Neural cell (in vitro differentiated cells): ENCODE data around the gene C10orf105.

Source experiments
- EP300 ChIP-seq: fragments of 450-650 bp; conservative IDR thresholded peaks from 2 replicates; pipeline ENCODE4 v1.6.1; 2014; ENCODE audit warnings: antibody characterized with exemption, mild to moderate bottlenecking, moderate library complexity; ENCODE audit not compliant: poor library complexity, severe bottlenecking
- EZH2 ChIP-seq: fragments of 200-600, 300-800 bp; shearing (Covaris generic), sonication (generic); IDR thresholded peaks from 2 replicates; pipeline ENCODE4 v1.6.1; 2014; ENCODE audit warnings: antibody characterized with exemption, low read length, borderline replicate concordance, mild to moderate bottlenecking; ENCODE audit not compliant: insufficient read depth, poor library complexity, severe bottlenecking
- TF ChIP-seq, protein P1 (sequence below): fragments of 450-650 bp; IDR thresholded peaks from 2 replicates; pipeline ENCODE4 v1.5.1; 2014; ENCODE audit warnings: antibody characterized with exemption, mild to moderate bottlenecking, moderate library complexity; ENCODE audit not compliant: poor library complexity, severe bottlenecking
- TF ChIP-seq, protein P2 (sequence below): IDR thresholded peaks from 2 replicates; pipeline ENCODE4 v1.6.1; 2012; ENCODE audit warnings: borderline replicate concordance

DNA sequence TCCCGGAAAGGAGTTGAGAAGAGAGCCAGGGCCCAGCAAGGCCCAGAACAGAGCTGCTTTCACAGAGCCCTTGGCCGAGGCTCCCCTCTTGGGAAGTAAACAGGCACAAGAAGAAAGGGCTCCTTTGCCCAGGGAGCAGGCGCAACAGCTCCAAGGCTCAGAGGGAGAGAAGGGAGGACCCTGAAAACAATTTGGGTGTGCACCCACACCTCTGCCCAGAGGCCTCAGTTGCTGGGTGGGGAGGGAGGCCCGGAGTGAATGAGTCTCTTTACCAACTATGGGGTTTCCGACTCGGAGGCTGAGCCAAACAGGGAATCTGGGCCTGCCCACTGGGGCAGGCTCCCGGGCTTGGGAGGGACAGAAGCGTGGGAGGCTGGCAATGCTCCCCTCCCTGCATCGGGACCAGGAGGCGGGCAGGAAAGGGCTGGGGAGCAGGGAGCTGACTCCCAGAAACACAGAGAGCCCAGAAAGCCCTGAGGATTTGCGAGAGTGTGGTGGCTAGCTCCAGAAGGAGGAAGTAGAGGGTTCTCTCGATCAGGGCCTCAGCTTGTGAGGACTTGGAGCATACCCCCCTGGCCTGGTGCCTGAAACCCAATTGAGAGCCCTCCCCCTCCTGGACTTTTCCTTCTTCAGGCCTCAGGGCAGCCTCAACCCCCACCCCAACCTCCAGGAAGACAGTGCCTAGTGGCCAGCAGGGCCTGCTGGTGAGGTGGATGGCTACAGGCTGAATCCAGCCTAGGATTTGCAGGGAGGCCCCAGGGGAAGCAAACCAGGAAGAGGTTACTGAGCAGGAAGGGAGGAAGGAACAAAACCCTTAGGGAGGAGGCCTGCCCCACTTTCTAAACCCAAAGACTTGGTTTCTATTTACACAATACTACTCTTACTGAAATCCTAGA lies 6.2 kb downstream of the C10orf105 start:
- TF ChIP-seq, protein P1, sequence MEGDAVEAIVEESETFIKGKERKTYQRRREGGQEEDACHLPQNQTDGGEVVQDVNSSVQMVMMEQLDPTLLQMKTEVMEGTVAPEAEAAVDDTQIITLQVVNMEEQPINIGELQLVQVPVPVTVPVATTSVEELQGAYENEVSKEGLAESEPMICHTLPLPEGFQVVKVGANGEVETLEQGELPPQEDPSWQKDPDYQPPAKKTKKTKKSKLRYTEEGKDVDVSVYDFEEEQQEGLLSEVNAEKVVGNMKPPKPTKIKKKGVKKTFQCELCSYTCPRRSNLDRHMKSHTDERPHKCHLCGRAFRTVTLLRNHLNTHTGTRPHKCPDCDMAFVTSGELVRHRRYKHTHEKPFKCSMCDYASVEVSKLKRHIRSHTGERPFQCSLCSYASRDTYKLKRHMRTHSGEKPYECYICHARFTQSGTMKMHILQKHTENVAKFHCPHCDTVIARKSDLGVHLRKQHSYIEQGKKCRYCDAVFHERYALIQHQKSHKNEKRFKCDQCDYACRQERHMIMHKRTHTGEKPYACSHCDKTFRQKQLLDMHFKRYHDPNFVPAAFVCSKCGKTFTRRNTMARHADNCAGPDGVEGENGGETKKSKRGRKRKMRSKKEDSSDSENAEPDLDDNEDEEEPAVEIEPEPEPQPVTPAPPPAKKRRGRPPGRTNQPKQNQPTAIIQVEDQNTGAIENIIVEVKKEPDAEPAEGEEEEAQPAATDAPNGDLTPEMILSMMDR: no peak
- TF ChIP-seq EP300 (no peak), EZH2 (no peak)
- TF ChIP-seq, protein P2, sequence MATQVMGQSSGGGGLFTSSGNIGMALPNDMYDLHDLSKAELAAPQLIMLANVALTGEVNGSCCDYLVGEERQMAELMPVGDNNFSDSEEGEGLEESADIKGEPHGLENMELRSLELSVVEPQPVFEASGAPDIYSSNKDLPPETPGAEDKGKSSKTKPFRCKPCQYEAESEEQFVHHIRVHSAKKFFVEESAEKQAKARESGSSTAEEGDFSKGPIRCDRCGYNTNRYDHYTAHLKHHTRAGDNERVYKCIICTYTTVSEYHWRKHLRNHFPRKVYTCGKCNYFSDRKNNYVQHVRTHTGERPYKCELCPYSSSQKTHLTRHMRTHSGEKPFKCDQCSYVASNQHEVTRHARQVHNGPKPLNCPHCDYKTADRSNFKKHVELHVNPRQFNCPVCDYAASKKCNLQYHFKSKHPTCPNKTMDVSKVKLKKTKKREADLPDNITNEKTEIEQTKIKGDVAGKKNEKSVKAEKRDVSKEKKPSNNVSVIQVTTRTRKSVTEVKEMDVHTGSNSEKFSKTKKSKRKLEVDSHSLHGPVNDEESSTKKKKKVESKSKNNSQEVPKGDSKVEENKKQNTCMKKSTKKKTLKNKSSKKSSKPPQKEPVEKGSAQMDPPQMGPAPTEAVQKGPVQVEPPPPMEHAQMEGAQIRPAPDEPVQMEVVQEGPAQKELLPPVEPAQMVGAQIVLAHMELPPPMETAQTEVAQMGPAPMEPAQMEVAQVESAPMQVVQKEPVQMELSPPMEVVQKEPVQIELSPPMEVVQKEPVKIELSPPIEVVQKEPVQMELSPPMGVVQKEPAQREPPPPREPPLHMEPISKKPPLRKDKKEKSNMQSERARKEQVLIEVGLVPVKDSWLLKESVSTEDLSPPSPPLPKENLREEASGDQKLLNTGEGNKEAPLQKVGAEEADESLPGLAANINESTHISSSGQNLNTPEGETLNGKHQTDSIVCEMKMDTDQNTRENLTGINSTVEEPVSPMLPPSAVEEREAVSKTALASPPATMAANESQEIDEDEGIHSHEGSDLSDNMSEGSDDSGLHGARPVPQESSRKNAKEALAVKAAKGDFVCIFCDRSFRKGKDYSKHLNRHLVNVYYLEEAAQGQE: no peak
